Fibroblast of skin of left quadriceps (primary cell): ENCODE data around the gene CASD1.
A peak's percentile ranks its signal among the peaks of the same experiment; 100 is the strongest.

Experiments used
- DNase-seq, 2 experiments: peaks; one replicate each; pipeline ENCODE4 v3.0.0-alpha.2; 2013; ENCODE audit warnings: low read depth in 2 of 2

CASD1 gene

GRCh38 chr7:94512735-94513564 lies 3.3 kb downstream of the CASD1 start:
- DNase-seq, result no peak

DNA sequence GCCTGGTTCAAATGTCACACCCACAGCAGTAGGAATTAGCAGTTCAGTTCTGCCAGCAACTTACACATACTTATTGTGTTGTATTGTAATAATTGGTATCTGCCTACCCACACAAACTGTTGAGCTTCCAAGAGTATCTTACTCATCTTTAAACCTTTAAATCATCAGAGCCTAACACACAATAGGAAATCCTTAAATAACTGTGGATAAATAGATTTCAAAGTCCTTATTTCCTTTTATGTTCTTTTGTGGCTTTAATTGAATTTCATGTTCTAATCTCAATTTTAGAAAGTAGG lies 3.9 kb downstream of the CASD1 start:
- DNase-seq, result no peak

DNA sequence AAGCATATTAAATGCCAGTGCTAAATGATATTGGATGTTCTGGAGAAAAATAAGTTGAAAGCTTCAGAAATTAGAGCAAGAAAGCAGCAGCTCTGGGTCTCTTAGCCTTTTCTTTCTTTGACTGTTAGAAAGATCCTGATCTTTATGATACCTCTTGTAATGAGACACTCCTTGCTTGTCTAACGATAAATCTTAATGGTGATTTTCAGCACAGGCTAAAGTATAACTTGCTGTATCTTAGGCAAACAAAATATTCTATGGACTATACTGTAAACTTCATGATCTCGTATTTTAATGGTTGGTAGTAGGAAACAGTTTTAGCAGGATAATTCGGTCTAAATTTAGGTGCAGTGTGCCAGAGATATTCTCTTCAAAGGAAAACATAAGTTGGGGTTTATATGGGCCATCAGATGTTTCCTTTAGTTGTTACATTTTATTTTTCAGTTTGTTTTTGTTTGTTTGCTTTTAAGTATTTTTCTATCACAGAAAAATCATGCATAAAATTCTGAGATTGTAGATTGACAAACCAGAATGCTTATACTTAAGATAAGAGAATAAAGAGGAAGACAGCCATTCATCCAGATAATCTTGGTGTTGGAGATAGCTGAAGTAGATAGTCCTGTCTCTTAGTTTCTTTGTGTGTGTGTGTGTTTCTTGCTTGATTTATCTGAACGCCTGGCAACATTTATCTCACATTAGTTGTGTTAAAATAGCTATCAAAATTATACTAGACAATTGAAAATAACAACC lies 4.7 kb downstream of the CASD1 start:
- no peak for DNase-seq

DNA sequence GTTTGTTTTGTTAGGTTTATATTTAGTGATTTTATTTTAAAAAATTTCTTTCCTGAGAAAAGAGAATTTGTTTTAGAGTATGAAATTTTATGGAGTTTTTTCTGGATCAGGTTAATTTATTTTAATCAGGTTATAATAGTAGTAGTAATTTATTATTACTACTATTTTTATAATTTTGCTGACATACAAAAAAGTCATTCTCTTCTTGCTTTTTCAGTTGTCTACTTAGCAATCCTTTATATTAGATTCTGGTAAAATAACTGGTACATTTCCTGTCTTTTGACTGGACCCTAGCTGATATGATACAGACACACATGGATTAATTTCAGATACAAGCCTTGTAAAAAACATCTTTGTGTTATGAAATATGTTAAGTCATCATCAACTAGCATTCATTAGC lies 5.3 kb downstream of the CASD1 start:
- DNase-seq, result no peak

GRCh38 chr7:94525923-94526322 lies 16.3 kb downstream of the CASD1 start:
- DNase-seq, result no peak

DNA sequence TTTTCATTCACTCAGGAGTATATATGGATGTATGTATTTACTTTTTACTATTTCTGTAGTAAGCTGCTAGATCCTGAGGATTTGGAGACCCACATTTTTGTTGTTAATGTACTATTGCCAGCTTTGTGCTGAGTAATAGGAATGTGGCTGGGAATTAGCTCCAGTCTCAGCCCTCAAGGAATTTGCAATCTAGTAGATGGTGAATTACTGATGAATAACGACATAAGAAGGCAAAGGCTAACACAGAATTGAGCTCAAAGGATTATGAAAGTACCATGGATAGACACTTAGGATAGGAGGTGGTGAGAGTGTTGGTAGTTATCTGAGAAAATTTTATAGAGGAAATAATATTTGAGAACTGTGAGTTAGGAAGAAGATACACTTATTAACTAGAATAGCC lies 19.9 kb downstream of the CASD1 start:
- DNase-seq, result peak; percentile 39 to 44

DNA sequence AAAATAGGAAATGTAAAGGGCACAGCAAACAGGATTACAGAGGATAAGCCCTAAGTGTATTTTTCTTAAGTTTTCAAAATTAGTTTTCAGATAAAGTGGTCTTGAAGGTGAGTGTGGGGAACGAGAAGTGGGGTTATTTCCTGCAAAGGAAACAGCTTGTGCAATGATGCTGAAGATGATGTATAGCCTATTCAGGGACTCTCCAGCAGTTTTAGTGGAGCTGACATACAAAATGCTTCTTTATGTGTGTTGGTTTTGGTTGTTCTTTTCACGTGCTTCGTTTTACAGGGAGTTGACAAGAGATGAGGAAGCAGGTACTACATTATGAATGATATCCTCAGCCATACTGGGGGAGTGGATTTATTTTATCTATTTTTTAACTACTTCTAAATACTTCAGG lies 20.5 kb downstream of the CASD1 start:
- no peak for DNase-seq

- no peak for DNase-seq
These were observed 23.1 kb downstream of the CASD1 start for GRCh38 chr7:94532676-94533075.

DNA sequence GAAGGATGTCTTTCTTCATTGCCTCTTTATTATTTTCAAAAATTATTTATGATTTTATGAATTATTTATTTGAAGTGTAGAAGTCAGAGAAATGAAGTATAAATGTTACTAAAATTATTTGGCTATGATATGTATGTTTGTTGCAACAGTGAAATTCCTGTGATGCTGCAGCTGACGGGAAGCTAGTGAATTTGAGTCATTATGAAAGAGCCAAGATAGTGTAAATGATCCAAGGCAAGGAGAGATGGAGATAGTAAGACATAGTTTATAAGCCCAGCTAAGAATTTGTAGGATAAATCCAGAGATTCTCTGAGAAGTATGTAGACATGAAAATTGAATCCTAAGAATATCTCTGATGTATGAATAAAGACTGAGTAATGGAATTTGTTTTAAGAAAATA lies 30.8 kb downstream of the CASD1 start:
- no peak for DNase-seq

DNA sequence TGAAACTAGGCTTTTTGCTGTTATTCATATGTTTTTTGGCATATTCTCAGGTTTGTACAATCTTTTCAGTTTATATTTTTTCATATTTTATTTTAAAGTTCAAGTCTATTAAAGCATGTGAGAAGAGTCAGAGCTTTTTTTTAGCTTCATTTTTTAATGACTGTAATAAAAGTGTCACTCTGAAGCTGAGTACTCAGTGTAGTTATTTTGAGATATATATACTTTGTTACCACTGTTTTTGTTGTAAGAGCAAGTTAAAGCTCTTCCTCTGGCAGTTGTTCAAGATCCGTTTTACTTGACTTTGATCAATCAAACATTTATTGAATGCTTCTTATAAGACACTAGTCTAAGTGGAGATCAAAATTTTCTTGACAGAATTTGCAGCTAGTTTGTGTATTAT lies 37.5 kb downstream of the CASD1 start:
- no peak for DNase-seq

- DNase-seq, result no peak
These were observed 46.4 kb downstream of the CASD1 start for GRCh38 chr7:94556028-94556427.

- no peak for DNase-seq
These were observed 47.6 kb downstream of the CASD1 start for GRCh38 chr7:94557215-94557614.

- no peak for DNase-seq
These were observed 50.4 kb downstream of the CASD1 start for GRCh38 chr7:94559972-94560371.

DNA sequence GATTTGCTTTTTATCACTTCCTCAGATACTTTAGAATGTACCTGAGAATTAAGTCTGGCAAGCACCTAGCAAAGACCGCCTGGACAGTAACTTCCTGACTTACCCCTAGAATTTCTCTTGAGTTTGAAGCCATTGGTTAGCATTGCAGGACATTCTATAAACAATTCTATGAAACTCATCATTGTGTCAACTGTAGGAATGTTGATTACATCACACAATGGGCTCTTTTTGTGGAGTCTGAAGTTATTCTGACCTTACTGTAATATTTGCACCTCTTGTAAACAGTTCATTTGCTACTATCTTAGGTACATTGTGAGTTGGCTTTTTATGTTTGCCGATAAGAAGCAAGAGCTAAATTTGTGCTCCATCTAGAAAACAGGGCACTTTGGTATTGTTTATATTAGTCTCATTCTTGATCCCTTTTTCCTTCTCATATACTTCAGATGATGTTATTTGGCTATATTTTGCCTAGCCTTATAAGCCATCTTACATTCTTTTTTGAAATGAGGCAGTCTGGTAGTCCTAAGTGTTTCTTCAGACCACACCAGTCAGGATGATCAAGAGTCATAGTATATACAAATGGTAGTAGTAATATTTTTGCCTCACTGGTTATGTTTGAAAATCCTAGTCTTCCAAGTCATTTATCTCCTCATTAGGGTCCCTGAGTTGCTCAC lies 52.4 kb downstream of the CASD1 start:
- no peak for DNase-seq

- DNase-seq, result no peak
These were observed 52.9 kb downstream of the CASD1 start for GRCh38 chr7:94562525-94562924.

GRCh38 chr7:94565247-94565894 lies 55.8 kb downstream of the CASD1 start:
- DNase-seq, result no peak

DNA sequence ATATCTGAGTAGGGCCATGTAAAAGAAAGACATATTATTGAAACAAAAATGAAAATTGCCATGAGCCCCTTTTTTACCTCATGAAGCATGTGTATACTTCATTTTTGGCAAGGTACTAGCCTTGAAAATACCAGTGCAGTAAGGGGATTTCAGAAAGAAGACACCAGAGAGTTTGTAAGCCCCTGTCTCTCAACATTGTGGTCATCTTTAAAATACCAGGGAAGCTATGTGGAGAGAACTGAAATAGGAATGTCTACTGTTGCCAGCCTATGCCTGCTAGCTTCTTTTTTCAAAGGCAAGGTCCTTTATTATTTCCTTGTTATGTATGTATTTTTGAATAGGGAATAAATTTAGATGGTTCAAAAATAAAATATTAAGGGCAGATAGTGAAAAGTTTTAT lies 57.8 kb downstream of the CASD1 start:
- DNase-seq, result no peak

GRCh38 chr7:94571816-94572215 lies 62.2 kb downstream of the CASD1 start:
- no peak for DNase-seq

- DNase-seq, result no peak
These were observed 66.0 kb downstream of the CASD1 start for GRCh38 chr7:94575646-94576045.

DNA sequence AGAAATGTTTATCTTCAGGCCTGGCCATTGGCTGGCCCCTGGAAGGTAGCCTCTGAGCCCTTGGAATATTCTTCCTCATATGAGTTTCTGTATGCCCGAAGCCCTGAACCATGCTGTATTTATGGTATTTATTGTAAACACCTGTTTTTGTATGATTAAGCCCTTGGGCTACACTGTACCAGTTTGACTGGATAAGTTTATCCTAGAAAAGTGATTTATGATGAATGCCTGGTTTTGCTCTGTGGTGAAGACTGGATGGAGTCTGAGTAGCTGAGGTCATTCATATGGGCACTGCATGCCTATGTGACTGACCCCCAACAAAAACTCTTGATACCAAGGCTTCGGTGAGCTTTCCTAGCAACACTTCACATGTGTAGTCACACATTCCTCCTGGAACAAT lies 66.7 kb downstream of the CASD1 start:
- no peak for DNase-seq

- no peak for DNase-seq
These were observed 67.7 kb downstream of the CASD1 start for GRCh38 chr7:94577357-94577756.

GRCh38 chr7:94578614-94579013 lies 69.0 kb downstream of the CASD1 start:
- DNase-seq, result no peak
